ENCODE data around the gene SLC17A9.

DNA sequence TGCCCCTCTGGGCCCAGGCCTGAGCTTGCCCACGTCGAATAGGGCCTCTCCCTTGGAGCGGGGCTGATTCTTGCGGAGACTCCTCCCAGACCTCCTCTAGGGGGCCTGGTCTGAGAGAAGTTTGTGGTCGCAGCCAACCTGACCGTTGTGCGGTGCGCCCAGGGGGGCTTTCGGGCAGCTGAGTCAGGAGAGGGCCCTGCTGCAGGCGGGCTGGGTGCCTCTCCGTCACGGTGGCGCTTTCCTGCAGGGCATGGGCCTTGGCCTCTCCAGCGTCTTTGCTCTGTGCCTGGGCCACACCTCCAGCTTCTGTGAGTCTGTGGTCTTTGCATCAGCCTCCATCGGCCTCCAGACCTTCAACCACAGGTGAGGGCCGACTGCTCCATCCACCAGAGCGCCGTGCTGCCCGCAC lies 12.9 kb downstream of the SLC17A9 start:
- TF ChIP-seq, protein P1, sequence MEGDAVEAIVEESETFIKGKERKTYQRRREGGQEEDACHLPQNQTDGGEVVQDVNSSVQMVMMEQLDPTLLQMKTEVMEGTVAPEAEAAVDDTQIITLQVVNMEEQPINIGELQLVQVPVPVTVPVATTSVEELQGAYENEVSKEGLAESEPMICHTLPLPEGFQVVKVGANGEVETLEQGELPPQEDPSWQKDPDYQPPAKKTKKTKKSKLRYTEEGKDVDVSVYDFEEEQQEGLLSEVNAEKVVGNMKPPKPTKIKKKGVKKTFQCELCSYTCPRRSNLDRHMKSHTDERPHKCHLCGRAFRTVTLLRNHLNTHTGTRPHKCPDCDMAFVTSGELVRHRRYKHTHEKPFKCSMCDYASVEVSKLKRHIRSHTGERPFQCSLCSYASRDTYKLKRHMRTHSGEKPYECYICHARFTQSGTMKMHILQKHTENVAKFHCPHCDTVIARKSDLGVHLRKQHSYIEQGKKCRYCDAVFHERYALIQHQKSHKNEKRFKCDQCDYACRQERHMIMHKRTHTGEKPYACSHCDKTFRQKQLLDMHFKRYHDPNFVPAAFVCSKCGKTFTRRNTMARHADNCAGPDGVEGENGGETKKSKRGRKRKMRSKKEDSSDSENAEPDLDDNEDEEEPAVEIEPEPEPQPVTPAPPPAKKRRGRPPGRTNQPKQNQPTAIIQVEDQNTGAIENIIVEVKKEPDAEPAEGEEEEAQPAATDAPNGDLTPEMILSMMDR (IDR thresholded peaks at IDR 0.05), result no peak
- no peak for TF ChIP-seq POLR2A (IDR thresholded peaks at IDR 0.05)

Measured in heart left ventricle (tissue), 13 donors.